Measurements from ENCODE around the gene GLB1L. TPM values are rescaled to one million over a fixed set of nuclear protein-coding genes. Genes with fewer than 3 reads are reported as not detected.

The GLB1L gene
- total RNA-seq, 4 donors from 2014 or later, result 1.6 to 7.7 (median 3.9) TPM

DNA sequence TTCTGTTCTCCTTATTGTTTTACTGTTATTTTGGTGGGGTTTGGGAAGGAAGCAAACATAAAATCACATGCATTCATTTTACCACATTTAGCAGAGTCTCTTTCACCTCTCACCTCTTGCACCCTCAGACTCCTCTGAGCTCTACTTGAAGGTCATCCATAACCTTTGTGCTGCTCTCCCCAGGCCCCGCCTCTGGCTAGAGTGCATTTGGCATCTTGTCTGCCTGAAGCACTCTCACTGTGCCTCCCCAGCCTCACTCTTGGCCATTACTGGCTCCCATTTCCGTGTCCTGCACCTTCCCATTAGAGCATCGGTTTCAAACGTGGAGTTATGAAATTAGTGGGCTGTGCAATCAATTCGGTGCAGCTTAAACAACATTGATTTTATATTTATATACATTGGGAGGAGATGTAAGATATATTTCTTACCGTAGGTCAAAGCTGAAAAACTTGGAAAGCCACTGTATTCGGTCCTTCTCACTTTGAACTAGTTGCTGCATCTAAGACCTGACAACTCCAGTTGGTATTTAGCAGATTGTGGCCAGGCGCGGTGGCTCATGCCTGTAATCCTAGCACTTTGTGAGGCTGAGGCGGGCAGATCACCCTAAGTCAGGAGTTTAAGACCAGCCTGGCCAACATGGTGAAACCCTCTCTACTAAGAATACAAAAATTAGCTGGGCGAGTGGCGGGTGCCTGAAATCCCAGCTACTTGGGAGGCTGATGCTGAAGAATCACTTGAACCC, 45.6 kb downstream of the GLB1L start:
- intact Hi-C loops (cut with DNase I; ENCODE audit: low total_unique reads), result no loop called here
- peak in 1 of 2 donors; percentile 50 for DNase-seq (ENCODE audit: low spot score in 2 of 2)
- TF ChIP-seq POLR2A (IDR thresholded peaks at IDR 0.05), result no peak
- TF ChIP-seq, protein P1, sequence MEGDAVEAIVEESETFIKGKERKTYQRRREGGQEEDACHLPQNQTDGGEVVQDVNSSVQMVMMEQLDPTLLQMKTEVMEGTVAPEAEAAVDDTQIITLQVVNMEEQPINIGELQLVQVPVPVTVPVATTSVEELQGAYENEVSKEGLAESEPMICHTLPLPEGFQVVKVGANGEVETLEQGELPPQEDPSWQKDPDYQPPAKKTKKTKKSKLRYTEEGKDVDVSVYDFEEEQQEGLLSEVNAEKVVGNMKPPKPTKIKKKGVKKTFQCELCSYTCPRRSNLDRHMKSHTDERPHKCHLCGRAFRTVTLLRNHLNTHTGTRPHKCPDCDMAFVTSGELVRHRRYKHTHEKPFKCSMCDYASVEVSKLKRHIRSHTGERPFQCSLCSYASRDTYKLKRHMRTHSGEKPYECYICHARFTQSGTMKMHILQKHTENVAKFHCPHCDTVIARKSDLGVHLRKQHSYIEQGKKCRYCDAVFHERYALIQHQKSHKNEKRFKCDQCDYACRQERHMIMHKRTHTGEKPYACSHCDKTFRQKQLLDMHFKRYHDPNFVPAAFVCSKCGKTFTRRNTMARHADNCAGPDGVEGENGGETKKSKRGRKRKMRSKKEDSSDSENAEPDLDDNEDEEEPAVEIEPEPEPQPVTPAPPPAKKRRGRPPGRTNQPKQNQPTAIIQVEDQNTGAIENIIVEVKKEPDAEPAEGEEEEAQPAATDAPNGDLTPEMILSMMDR (IDR thresholded peaks at IDR 0.05), result no peak
- H3K4me3 ChIP-seq (ENCODE audit: low read depth, poor library complexity, severe bottlenecking), result no peak overlapping the region
- 83 to 88% methylated on average over 12 of the region's 12 CpGs for WGBS, 2 donors

DNA sequence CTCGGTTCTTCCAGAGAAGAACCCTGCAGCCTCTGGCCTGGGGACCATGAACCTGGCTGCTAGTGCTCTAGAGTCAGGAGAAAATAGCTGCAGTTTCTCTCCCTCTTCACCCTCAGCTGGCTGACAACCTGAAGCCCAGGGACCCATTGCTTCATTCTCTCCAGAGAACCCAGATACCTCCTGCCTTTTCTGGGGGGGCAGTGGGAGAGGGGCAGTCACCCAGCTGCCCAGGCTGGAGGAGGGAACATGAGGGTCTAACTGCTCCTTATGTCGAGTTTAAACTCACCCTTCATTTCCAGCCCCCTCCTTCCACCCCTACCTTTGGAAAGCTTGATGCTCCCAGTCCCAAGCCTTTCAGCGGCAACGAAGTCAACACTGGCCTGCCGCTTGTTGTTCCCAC, 46.3 kb downstream of the GLB1L start:
- intact Hi-C loops (cut with DNase I; ENCODE audit: low total_unique reads), result no loop called here
- WGBS, 2 donors, result 80 to 84% methylated on average over 5 of the region's 5 CpGs
- no peak overlapping the region for H3K4me3 ChIP-seq (ENCODE audit: low read depth, poor library complexity, severe bottlenecking)
- peak in 1 of 2 donors; percentile 45 for DNase-seq (ENCODE audit: low spot score in 2 of 2)
- TF ChIP-seq, protein P1 (IDR thresholded peaks at IDR 0.05), result no peak
- no peak for TF ChIP-seq POLR2A (IDR thresholded peaks at IDR 0.05)

DNA sequence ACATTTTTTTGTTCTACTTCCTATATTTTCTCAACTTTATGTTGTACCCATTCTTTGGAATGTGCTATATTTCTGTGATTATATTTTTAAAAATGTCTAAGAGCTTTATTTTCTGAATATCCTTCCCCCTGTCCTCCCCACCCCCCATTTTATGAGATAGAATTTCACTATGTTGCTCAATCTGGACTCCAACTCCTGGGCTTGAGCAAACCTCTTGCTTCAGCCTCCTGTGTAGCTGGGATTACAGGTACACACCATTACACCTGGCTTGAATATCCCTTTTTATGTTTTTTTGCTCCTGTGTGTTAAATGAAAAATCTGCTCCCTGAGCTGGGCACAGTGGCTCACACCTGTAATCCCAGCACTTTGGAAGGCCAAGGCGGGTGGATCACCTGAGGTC, 47.9 kb downstream of the GLB1L start:
- TF ChIP-seq, protein P1 (IDR thresholded peaks at IDR 0.05), result no peak
- no peak for TF ChIP-seq POLR2A (IDR thresholded peaks at IDR 0.05)
- intact Hi-C loops (cut with DNase I; ENCODE audit: low total_unique reads), result no loop called here
- H3K4me3 ChIP-seq (ENCODE audit: low read depth, poor library complexity, severe bottlenecking), result no peak overlapping the region
- WGBS, 2 donors, result 88 to 94% methylated on average over 1 of the region's 1 CpG
- peak in 1 of 2 donors; percentile 10 for DNase-seq (ENCODE audit: low spot score in 2 of 2)

DNA sequence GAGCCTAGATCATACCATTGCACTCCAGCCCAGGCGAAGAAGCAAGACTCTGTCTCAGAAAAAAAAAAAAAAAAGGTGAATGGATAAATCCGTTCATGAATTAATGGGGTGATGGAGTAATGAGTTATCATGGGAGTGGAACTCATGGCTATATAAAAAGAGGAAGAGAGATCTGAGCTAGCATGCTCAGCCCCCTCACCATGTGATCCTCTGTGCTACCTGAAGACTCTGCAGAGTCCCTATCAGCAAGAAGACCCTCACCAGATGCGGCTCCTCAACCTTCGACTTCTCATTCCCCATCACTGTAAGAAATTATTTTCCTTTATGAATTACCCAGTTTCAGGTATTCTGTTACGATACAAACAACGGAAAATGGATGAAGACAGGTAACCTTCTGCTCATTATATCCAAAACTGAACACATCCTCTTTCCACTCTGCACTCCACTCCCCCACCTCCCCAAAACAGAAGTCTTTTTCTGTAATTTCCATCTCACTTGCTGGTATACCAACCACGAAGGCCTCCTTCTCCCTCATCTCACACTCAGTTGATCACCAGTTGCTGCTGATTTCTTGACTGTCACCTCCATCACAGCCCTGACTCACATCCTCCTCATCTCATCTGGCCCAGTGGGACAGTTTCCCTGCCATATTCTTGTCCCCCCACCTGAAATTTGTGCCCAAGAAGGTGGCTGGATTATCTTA, 58.3 kb downstream of the GLB1L start:
- no peak overlapping the region for H3K4me3 ChIP-seq (ENCODE audit: low read depth, poor library complexity, severe bottlenecking)
- WGBS, 2 donors, result 84 to 88% methylated on average over 7 of the region's 7 CpGs
- intact Hi-C loops (cut with DNase I; ENCODE audit: low total_unique reads), result no loop called here
- TF ChIP-seq, protein P1 (IDR thresholded peaks at IDR 0.05), result no peak
- TF ChIP-seq POLR2A (IDR thresholded peaks at IDR 0.05), result no peak
- peak in 1 of 2 donors; percentile 1 for DNase-seq (ENCODE audit: low spot score in 2 of 2)

MicroRNAs within 50 kb of the gene (microRNA counts, 767-probe panel; counts per million panel counts)
- 0 to 358 counts per million in 2 donors for microRNA hsa-miR-153

Small RNA genes within 50 kb of the gene (microRNA-seq; reads per million reads assigned to microRNA genes)
- gene MIR153-1 (ENCODE audit: borderline number of aligned reads in 1 of 2, borderline replicate concordance in 2 of 2), result 0 reads per million in 2 donors

Other genes with a start within 250 kb of the GLB1L start
- gene CFAP65, start 203.9 kb downstream of the GLB1L start, total RNA-seq, result not detected
- under 1 TPM in 1 of 4 donors, not detected in 3; 0.30 TPM for gene IHH, start 184.5 kb downstream of the GLB1L start, total RNA-seq
- 10 to 100 TPM; 13.2 to 20.9 (median 18.4) TPM for gene NHEJ1, start 84.6 kb downstream of the GLB1L start, total RNA-seq
- 1 to 10 TPM in 2 of 4 donors, under 1 TPM in 2; 0.10 to 4.4 (median 1.0) TPM for gene SLC23A3, start 75.4 kb downstream of the GLB1L start, total RNA-seq
- gene CNPPD1, start 68.5 kb downstream of the GLB1L start, total RNA-seq, result 10 to 100 TPM; 48.0 to 76.7 (median 66.9) TPM
- 100 to 1,000 TPM in 2 of 4 donors, 10 to 100 TPM in 2; 88.7 to 110 (median 98.3) TPM for gene RETREG2, start 67.2 kb downstream of the GLB1L start, total RNA-seq
- 10 to 100 TPM; 63.0 to 76.4 (median 63.3) TPM for gene ZFAND2B, start 38.7 kb downstream of the GLB1L start, total RNA-seq
- gene ABCB6, start 26.5 kb downstream of the GLB1L start, total RNA-seq, result 10 to 100 TPM; 16.9 to 33.1 (median 18.6) TPM
- gene ATG9A, start 15.8 kb downstream of the GLB1L start, total RNA-seq, result 10 to 100 TPM; 57.6 to 92.8 (median 61.9) TPM
- gene ANKZF1, start 15.6 kb downstream of the GLB1L start, total RNA-seq, result 10 to 100 TPM; 45.9 to 97.6 (median 52.5) TPM
- gene STK16, start within 50 bp of the GLB1L start, total RNA-seq, result 10 to 100 TPM; 12.9 to 26.4 (median 13.8) TPM
- not detected for gene TUBA4B, start 7.8 kb upstream of the GLB1L start, total RNA-seq
- gene TUBA4A, start 8.5 kb upstream of the GLB1L start, total RNA-seq, result 100 to 1,000 TPM; 181 to 522 (median 240) TPM
- 100 to 1,000 TPM; 125 to 152 (median 140) TPM for gene DNAJB2, start 33.9 kb upstream of the GLB1L start, total RNA-seq
- gene PTPRN, start 64.0 kb upstream of the GLB1L start, total RNA-seq, result under 1 TPM in 1 of 4 donors, not detected in 3; 0.23 TPM
- gene RESP18, start 87.3 kb upstream of the GLB1L start, total RNA-seq, result not detected
- gene DNPEP, start 142.5 kb upstream of the GLB1L start, total RNA-seq, result 10 to 100 TPM; 52.7 to 64.0 (median 57.6) TPM
- gene DES, start 172.9 kb upstream of the GLB1L start, total RNA-seq, result 100 to 1,000 TPM in 1 of 4 donors, 10 to 100 TPM in 3; 19.4 to 163 (median 37.8) TPM
- gene SPEG, start 189.4 kb upstream of the GLB1L start, total RNA-seq, result 10 to 100 TPM in 1 of 4 donors, 1 to 10 TPM in 3; 3.3 to 11.4 (median 5.3) TPM

Measured in lower leg skin (tissue), 4 donors.